NCI-H187 treated with DMSO at 0.1 percent for 48 hours (cell line): ENCODE results near the gene SBK3.
"Not testable (repeated sequence)": the region's sequence is repeated elsewhere in the genome, so short reads cannot be mapped to it uniquely, and the experiment has no call there.

Experiments used
- DNase-seq: peaks from one replicate; lab custom pipeline; 2025; lab: John Stamatoyannopoulos, UW

The SBK3 gene, protein sequence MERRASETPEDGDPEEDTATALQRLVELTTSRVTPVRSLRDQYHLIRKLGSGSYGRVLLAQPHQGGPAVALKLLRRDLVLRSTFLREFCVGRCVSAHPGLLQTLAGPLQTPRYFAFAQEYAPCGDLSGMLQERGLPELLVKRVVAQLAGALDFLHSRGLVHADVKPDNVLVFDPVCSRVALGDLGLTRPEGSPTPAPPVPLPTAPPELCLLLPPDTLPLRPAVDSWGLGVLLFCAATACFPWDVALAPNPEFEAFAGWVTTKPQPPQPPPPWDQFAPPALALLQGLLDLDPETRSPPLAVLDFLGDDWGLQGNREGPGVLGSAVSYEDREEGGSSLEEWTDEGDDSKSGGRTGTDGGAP

DNA sequence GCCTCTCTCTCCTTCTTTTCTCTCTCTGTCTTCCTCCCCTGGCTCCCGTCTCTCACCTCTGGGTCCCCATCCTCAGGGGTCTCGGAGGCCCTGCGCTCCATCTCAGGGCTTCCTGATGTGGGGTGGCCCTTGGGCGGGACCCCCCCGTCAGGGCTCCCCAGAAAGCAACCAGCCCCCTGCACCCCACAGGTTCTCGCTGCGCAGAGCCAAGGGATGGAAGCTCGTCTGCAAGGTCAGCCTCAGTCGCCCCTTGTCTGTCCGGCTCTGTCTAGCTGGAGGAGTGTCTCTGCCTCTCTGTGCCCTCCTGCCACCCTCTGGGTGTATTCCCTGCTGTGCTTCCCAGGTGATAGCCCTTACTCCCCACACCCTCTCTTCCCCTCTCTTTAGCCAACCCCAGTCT is at the start of gene SBK3:
TSS of gene SBK3 (minus strand) at position 101 of the 400 bp plus-strand sequence. CDS start at position 101, 0 bp downstream.
- DNase-seq = no peak

DNA sequence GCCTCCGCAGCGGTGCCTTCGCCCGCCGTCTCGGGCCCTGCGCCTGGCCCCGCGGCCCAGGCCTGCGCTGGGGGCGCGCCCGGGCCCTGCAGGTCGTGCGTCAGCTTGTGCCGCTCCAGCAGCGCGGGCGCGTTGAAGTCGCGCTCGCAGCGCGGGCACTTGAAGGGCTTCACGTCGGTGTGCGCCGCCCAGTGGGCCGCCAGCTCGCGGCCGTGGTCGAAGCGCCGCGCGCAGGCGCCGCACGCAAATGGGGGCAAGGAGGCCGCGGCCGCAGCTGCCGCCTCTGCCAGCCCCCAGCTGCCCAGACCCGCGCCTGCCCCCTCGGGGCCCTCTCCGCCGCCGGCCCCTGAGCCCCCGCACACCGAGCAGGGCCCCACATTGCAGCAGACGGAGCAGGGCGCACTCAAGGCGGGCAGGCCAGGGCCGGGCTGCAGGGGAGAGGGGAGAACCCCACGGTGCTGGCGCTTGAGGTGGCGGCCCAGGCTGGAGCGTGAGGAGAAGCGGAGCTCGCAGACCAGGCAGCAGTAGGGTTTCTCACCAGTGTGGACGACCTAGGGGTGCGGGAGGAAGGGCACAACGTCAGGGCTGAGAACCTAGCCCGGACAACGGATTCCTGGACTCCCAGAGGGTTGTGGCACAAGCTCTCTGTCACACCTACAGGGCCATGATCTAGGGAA is 47.9 kb upstream of the SBK3 start:
- DNase-seq = no peak

DNA sequence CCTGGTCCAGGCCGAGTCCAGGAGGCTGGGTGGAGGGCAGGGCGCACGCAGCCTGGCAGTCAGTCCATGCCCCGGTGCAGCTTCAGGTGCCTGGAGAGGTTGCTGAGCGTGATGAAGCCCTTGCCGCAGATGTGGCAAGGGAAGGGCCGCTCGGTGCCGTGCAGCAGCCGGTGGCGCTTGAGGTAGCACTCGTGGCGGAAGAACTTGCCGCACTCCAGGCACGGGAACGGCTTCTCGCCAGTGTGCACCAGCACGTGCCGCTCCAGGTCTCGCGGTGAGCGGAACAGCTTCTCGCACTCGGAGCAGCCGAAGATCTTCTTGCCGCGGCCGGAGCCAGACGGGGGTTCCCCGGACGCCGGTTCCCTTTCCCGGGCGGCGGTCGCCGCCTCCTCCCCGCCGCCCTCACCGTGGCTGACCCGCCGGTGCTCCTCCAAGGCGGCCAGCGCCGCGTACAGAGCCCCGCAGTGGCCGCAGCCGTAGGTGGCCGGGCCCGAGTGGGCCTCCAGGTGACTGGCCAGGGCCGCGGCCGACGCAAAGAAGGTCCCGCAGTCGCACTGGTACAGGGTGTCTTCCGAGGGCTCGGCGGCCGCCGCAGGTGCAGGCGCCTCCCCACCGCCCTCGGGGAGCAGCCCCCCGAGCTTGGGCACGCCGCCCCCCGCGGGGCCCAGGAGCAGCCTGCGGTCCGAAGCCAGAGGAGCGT is 47.2 kb upstream of the SBK3 start:
- DNase-seq = no peak

DNA sequence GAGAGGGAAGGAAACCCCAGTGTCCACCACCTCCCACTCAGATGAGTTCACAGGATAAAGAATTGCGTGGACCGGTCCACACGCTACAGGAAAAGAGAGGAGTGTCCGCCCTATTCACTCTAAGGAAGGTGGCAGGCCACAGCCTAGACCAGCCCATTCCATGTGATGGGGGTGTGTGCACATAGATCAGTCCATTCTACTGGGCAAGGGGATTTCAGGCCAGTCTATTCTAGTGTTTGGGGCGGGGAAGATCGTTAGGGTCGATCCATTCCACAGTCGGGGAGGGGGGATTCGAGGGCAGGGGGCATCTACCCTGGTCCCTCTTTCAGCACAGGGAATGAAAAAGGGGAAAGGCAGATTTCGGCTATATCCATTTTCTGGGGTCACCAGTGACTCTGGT is 46.2 kb upstream of the SBK3 start:
- DNase-seq = no peak

DNA sequence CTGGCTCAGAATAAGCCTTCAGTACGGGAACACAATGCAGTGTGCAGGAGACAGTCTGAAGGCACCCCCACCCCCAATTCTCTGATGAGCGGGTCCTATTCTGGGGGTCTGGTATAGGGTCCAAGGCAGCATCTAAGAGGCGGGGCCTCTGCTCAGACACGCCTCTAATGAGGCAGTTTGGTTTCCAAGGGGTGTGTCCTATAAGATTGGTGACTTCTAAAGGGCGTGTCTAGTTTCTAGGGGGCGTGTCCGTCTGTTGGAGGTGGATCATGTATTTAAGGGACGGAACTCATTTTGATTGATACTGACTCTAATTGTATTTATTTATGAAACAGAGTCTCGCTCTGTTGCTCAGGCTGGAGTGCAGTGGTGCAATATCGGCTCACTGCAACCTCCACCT is 45.3 kb upstream of the SBK3 start:
- no peak for DNase-seq

DNA sequence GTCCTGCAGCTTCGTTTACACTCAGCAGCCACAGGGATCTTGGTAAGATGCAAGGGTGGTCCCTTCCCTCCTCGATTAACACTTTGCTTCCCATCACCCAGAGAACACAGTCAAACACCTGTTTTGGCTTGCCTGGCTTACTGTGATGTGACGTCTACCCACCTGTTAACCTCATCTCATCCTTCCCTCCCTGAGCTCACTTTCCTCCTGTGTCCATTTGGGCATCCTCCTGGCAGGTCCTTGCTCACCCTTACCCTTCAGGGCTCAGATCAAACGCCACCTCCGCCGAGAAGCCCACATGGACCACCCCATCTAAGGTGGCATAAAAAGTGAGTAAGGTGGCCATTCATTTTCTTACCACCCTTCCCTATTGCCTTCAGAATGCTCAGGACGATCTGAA is 44.8 kb upstream of the SBK3 start:
- DNase-seq = no peak

DNA sequence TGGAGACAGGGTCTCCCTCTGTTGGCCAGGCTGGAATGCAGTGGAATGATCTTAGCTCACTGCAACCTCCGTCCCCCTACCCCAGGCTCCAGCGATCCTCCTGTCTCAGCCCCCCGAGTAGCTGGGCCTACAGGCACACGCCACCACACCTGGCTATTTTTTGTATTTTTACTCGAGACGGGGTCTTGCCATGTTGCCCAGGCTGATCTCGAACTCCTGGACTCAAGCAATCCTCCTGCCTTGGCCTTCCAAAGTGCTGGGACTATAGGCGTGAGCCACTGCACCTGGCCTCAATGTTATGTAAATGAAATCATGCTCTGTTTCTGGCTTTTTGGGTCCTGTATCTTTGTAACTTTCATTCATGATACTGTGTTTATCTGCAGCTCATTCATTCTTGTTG is 43.4 kb upstream of the SBK3 start:
- no peak for DNase-seq

DNA sequence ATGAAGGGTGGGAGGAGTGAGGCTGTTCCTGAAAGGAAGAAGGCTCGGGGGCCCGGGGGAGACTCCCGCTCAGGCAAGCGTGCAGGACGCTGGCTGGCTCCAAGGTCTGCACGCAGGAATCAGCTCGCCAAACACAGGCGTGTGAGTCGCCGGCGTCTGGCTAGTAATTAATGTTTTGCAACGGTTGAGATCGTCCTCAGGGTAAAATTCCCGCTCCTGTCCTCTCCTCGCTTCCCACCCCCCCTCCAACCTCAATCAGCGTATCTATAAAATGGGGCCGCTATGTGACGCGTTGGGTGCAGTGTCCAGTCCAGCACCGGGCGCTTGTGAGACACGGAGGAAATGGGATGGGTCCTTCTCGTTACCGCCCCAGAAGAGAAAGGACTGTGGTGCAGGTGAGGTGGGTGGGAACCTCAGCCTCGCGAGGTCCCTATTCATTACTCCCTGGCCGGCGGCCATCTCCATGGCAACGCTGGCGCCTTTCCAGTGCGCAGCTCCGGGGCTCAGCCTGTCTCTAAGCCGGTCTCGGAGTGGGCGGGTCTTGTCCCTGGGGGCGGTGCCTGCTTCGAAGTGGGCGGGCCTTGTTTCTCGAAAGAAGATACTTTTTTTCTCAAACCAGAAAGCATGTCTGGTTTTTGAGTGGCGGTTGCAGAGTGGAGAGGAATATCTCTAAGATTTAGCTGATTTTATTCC is 41.8 kb upstream of the SBK3 start:
- DNase-seq = peak; percentile 81

DNA sequence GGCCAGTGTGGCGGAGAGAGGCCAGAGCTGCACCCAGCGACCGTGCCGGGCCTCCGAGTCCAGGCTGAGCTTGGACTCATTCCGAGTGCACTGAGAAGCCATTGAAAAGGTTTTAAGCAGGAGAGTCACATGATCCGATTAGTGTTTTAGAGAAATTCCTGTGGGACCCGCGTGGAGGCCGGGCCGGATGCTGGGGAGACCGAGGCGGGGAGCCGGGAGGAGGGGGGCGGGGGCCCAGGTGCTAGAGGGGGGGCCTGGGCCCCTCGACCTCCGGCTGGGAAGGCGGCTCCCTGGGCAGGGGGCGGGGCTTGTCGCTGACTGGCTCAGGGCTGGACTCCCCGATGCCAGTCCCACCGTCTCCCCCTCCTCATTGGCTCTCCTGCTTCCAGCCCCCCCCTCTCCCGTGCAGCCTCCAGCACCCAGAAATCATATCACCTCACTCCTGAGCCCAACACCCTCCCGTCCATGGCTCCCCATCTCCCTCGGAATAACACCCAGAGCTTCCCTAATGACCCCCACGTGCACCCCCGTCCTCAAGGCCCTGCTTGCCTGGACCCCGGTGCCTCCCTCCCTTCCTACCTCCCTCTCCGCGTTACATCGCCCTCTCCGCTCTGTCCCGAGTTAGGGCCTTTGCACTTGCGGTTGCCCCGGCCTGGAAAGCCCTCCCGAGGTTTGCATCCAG is 40.5 kb upstream of the SBK3 start:
- peak; percentile 82 for DNase-seq

DNA sequence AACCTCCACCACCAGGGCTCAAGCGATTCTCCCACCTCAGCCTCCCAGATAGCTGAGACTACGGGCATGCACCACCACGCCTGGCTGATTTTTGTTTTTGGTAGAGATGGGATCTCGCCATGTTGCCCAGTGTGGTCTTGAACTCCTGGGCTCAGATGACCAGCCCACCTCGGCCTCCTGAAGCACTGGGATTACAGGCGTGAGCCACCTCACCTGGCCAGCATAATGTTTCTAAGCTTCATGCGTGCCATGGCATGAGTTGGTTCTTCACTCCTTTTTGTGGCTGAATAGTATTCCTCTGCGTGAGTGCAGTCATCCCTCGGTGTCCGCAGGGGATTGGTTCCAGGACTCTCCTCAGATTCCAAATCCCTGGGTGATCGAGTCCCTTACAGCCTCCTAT is 39.5 kb upstream of the SBK3 start:
- DNase-seq = no peak

DNA sequence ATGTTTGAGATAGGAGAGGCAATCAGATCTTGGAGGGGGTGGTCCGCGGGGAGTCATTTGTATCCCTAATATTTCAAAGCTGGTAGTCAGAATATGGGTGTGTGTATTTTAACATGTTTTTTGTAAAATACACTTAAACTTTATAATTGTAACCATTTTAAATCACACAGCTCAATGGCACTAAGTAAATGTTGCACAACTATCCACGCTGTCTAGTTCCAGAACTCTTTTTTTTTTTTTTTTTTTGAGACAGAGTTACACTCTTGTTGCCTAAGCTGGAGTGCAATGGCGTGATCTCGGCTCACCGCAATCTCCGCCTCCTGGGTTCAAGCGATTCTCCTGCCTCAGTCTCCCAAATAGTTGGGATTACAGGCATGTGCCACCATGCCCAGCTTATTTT is 38.6 kb upstream of the SBK3 start:
- DNase-seq = not testable (repeated sequence)

DNA sequence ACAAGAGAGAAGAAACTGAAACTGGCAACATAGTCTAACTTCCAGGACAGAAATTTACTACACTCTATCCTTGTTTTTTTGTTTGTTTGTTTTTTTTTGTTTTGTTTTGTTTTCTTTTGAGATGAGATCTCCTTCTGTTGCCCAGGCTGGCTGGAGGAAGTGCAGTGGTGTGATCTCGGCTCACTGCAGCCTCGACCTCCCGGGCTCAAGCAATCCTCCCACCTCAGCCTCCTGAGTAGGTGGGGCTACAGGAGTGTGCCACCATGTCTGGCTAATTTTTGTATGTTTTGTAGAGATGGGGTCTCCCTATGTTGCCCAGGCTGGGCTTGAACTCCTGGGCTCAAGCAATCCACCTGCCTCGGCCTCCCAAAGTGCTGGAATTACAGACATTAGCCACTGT is 36.9 kb upstream of the SBK3 start:
- not testable (repeated sequence) for DNase-seq

DNA sequence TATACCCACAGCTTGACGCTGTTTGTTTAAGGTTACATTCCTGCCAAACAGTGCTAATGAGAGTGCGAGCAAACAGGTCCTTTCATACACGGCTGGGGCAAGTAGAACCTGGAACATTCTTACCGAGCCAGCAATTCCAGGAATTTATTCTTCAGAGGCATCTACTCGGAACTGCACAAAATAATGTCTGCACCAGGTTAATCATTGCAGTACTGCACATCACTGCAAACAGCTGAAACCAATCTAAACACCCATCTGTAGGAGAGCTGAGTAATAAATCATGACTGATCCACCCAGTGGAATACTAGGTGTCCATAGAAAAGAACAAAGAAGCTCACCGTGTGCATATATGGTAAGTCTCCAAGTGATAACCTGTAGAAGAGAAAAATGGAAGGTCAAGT is 36.5 kb upstream of the SBK3 start:
- DNase-seq = no peak

DNA sequence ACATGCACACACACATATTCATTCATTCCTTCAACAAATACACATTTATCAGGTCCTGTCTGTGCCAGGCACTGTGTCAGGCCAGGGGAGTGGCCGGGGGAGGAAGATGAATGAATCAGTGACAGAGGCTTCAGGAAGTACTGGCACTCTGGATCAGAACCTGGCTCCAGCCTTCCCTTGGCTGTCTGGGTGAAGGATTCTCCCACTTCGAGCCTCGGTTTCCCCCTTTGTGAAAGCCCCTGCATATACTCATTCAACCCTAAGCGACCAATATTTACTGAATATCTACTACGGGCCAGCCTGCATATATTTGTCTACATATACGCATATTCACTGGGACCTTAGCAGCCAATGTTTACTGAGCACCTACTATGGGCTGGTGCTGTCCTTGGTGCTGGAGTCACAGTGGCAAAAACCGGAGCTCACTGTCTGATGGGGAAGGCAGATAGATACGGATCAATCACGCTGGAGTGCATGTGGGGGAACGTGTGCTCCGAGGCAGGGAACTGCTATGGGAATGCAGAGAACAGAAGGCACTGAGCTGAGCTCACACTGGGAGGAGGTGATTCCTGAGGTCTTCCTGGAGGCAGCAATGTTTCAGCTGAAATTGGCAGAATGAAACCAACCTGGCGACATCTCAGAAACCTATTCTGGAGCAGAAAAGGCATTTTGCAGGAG is 35.9 kb upstream of the SBK3 start:
- DNase-seq = no peak

DNA sequence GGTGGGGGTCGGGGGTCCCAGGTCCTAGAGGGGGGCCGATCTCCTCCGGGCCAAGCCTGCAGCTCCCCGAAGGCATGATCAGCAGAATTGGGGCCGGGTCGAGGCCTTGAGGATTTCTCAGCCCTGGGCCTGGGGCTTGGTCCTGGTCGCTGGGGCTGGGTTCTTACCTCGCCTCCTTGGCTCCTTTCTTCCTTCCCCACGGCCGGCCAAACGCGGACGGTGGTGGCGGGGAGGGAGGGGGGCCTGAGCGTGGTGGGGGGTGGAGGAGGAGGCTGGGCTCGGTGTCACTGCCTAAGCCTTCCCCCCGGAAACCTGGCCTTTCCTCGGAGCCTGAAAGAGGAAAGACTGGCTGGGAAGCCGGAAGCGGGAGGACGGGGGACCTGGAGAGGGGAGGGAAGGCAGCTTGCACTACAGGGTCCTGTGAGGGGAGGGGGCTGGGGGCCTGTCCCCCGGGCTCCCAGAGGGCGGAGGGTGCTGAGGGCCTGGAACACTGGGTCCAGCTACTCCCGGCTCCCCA is 35.3 kb upstream of the SBK3 start, which contains the start of gene ZNF579:
TSS of gene ZNF579 (minus strand) at position 221 of the 517 bp plus-strand sequence. CDS start 1,209 bp downstream, outside the sequence.
- peak; percentile 63 for DNase-seq

DNA sequence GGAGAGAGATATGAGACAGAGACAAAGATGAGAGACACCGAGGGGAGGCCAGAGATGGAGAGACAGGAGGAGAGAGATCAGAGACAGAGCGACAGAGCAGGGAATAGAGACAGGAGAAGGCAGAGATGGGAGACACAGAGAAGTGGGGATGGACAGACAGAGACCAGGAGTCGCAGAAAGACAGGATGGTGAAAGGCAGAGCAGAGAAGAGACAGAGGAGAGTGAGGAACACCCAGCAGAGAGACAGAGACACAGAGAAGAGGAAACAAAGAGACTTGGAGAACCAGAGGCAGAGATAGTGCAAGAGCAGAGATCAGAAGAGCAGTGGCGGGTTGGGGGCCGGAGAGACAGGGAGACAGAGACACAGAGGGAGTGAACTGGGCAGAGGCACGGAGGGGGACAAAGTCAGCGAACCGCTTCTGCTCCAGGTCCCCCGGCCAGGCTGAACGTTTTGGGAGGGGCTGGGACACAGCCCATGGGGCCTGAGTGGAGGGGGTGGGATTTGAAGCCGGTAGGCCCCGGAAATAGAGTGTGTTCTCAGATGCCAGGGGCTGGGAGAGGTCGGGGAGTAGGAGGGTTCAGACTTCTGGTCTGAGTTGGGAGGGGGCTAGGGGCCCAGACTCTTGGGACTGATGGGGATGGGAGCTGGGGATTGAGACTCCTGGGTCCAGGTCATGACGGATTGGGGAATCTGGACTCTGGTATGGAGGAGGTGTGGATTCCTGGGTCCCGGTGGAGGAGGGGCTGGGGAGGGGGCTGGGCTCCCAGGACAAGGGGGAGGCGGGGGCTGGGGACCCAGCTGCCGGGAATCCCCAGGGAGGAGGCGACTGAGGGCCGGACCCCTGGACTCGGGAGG is 34.7 kb upstream of the SBK3 start:
- DNase-seq = no peak

DNA sequence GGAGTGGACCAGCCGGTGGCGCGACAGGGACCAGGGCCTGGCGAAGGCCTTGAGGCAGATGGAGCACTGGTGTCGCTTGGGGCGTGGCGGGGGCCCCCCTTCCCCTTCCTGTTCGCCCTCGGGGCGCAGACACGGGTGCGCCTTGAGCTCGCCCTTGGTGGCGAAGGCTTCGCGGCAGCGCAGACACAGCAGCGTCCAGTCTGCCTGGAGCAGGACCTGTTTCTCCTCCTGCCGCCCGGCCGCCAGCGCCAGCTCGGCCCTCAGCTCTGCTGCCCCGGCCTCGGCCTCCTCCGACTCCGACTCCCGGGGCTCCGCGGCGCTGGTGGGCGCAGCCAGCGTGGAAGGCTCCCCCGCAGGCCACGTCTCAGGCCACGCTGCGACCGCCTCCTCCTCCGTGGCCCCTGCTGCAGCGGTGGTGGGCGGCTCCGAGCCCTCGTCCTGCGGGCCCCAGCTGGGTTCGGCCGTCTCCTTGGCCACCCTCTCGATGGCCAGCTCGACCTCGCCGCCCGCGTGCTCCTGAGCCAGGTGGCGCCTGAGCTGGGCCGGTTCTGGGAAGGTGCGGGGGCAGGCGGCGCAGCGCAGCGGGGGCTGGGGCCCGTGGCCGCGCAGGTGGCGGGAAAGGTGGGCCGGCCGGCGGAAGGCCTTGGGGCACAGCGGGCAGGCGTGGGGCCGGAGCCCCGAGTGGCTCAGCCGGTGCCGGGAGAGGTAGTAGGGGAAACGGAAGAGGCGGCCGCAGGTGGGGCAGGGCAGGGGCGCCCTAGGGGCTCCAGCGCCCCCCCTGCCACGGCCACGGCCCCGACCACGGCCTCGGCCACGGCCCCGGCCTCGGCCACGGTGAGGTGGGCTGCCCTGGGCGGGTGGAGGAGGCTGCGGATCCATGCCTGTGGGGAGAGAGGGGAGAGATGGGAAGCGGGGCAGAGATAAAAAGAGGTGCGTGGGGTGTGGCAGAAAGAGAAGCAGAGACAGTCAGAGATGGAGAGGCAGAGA is 33.7 kb upstream of the SBK3 start:
- no peak for DNase-seq

DNA sequence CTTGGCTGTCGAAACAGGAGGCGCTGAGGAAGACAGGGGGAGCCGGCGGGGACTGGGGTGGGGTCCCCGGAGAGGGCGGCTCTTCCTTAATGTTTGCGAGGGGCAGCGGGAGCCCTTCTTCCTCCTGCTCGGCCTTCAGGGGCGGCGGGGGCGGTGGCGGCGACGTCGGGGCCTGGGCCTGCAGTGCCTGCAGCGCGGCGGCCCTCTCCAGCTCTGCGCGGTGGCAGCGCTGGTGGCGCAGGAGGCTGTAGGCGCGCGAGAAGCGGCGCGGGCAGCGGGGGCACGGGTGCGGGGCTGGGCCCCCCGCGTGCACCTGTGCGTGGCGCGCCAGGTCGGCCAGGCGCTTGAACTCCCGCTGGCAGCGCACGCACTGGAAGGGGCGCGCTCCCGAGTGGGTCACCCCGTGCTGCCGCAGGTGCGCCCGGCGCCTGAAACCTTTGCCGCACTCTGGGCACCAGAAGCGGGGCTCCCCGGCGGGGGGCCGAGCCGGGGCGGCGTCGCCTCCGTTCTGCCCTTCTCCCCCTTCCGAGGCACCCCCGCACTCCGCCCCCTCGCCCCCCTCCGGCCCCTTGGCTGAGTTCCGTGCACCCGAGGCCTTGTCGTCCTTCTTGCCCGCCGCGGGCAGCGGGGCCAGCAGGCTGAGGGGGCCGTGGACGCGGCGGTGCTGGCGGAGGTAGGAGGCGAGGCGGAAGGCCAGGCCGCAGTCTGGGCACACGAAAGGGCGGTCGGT is 32.9 kb upstream of the SBK3 start:
- no peak for DNase-seq
